NB4 (cell line): ENCODE measurements around the gene PPP1R14C.

Experiments used
- DNase-seq: peaks from one replicate; pipeline ENCODE4 v3.0.0; 2010; ENCODE audit warnings: low read depth
- H3K4me3 ChIP-seq: one replicate; pipeline ENCODE4 v1.5.1; 2011; ENCODE audit warnings: mild to moderate bottlenecking, low read depth, low read length, moderate library complexity
- MYC ChIP-seq: IDR thresholded peaks from 2 replicates; pipeline ENCODE4 v1.6.1; 2011; ENCODE audit warnings: low read depth, low read length
- POLR2A ChIP-seq: IDR thresholded peaks from 2 replicates; pipeline ENCODE4 v1.6.1; 2011; ENCODE audit warnings: mild to moderate bottlenecking; ENCODE audit not compliant: insufficient read length; ENCODE audit errors: extremely low read depth
- TF ChIP-seq, protein P1 (sequence below): IDR thresholded peaks from one replicate; pipeline ENCODE4 v1.5.1; 2012; ENCODE audit warnings: low read depth, low read length
- TF ChIP-seq, protein P2 (sequence below): IDR thresholded peaks from 2 replicates; pipeline ENCODE4 v1.6.1; 2011; ENCODE audit warnings: low read depth, low read length

PPP1R14C gene

DNA sequence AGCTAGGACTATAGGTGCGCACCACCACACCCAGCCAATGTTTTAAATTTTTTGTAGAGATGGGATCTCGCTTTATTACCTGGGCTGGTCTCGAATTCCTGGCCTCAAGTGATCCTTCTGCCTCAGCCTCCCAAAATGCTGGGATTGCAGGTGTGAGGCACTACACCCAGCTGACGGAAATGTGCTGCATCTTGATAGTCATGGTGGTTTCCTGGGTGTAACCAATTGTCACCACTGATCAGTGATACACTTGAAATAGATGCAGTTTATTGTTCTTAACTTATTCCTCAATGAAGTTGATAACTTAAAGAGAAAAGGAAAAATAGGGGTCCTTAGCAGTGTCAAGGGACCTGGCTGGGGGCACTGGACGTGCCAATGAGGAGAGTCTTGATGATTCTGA lies 92.4 kb downstream of the PPP1R14C start:
- H3K4me3 ChIP-seq: no peak overlapping the region
- TF ChIP-seq, protein P1, sequence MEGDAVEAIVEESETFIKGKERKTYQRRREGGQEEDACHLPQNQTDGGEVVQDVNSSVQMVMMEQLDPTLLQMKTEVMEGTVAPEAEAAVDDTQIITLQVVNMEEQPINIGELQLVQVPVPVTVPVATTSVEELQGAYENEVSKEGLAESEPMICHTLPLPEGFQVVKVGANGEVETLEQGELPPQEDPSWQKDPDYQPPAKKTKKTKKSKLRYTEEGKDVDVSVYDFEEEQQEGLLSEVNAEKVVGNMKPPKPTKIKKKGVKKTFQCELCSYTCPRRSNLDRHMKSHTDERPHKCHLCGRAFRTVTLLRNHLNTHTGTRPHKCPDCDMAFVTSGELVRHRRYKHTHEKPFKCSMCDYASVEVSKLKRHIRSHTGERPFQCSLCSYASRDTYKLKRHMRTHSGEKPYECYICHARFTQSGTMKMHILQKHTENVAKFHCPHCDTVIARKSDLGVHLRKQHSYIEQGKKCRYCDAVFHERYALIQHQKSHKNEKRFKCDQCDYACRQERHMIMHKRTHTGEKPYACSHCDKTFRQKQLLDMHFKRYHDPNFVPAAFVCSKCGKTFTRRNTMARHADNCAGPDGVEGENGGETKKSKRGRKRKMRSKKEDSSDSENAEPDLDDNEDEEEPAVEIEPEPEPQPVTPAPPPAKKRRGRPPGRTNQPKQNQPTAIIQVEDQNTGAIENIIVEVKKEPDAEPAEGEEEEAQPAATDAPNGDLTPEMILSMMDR: no peak
- TF ChIP-seq MYC (no peak), POLR2A (no peak)
- TF ChIP-seq, protein P2, sequence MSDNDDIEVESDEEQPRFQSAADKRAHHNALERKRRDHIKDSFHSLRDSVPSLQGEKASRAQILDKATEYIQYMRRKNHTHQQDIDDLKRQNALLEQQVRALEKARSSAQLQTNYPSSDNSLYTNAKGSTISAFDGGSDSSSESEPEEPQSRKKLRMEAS: no peak
- DNase-seq: no peak

DNA sequence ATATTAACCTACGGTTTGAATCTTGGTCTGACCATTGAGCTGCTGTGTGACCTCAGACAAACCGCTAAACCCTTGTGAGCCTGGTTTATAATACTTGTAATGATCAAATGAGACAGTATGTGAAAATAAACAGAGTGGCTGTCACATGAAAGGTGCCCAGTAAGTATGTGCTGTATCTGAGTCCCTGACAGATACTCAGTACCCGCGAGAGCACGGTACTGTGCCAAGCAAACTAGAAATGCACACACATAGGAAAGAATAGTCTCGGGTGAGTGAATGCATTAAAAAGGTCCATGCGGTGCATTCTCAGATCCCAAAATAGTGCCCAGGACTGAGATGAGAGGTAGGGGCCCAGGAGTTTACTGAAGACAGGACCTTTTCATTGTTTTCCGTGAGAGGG lies 93.3 kb downstream of the PPP1R14C start:
- no peak overlapping the region for H3K4me3 ChIP-seq
- DNase-seq: no peak
- TF ChIP-seq MYC (no peak), POLR2A (no peak)
- TF ChIP-seq, protein P1: no peak
- TF ChIP-seq, protein P2: no peak

DNA sequence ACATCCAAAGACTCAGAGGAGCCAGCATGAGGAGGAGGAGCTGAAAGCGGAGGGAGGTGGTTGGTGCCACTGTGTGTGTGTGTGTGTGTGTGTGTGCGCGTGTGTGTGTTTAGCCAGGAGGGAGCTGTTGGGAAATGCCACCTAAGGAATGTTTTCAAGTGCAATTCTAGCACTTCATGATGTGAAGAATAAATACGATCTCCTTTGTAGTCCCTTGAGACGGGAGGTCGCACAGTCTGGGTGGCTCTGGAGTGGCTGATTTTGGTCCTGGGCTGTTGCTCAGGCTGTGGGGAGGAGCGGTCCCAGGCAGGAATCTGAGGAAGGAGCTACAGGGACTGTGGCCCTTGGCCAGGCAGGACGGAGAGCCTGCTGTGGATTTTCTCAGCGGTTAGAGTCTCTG lies 93.7 kb downstream of the PPP1R14C start:
- H3K4me3 ChIP-seq: no peak overlapping the region
- no peak for TF ChIP-seq POLR2A
- TF ChIP-seq, protein P1: no peak
- TF ChIP-seq MYC: no peak
- TF ChIP-seq, protein P2: no peak
- no peak for DNase-seq

DNA sequence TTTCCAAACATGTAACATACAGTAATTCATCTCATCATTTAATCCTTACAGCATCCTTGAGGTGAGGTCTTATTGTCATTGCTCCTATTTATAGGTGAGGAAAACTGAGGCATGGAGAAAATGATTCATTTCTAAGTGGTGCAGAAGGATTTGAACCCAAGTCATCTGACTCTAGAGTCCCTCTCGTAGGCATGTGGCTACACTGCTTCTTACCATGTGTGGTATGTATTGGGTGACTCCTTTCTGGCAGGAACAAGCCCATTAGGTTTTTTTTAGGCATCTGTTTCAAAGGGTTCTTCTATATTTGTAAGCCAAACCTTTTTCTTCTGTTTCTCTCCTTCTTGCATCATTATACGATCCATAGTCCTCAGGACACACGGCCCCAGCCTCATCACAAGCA lies 94.8 kb downstream of the PPP1R14C start:
- no peak overlapping the region for H3K4me3 ChIP-seq
- DNase-seq: no peak
- TF ChIP-seq, protein P2: no peak
- TF ChIP-seq MYC: no peak
- TF ChIP-seq POLR2A: no peak
- TF ChIP-seq, protein P1: no peak

DNA sequence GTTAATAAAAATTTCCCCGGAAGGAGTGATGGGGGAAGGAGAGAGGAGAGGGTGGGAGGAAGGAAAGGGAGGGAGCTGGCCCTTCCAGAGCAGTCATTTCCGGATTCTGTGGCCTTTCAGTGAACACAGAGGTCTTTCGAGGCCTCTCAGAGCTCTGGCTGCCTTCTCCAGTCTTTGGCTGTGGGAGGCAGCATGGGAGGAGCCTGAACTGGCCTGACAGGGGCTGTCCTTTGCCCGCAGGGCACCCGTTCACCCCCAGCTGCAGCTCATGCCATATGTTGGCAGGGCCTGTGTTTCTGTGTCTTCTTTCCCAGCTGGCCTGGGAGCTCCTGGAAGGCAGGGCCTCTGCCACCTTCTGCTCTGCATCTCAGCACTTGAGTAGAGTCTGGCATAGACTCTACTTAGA lies 95.5 kb downstream of the PPP1R14C start:
- TF ChIP-seq POLR2A (no peak), MYC (no peak)
- TF ChIP-seq, protein P1: no peak
- TF ChIP-seq, protein P2: no peak
- H3K4me3 ChIP-seq: no peak overlapping the region
- no peak for DNase-seq
